Keratinocyte (primary cell): Measurements from ENCODE around the gene DCST1.

ENCODE experiments used
- EZH2 ChIP-seq: IDR thresholded peaks from one replicate; pipeline ENCODE4 v1.6.1; 2012; ENCODE audit warnings: inconsistent platforms, mild to moderate bottlenecking, low read length, moderate library complexity
- TF ChIP-seq, protein P1 (sequence below), 3 experiments: IDR thresholded peaks in 1 of 3; conservative IDR thresholded peaks in 1 of 3; optimal IDR thresholded peaks in 1 of 3; 2 replicates in 2 of 3; 3 replicates in 1 of 3; pipeline versions ENCODE3 to v1.5.1; 2011; ENCODE audit warnings: low read length in 3 of 3, mild to moderate bottlenecking in 3 of 3, moderate library complexity in 2 of 3, control low read depth in 1 of 3, inconsistent platforms in 1 of 3; ENCODE audit not compliant: insufficient read depth in 2 of 3; ENCODE audit errors: extremely low read depth in 1 of 3

DNA sequence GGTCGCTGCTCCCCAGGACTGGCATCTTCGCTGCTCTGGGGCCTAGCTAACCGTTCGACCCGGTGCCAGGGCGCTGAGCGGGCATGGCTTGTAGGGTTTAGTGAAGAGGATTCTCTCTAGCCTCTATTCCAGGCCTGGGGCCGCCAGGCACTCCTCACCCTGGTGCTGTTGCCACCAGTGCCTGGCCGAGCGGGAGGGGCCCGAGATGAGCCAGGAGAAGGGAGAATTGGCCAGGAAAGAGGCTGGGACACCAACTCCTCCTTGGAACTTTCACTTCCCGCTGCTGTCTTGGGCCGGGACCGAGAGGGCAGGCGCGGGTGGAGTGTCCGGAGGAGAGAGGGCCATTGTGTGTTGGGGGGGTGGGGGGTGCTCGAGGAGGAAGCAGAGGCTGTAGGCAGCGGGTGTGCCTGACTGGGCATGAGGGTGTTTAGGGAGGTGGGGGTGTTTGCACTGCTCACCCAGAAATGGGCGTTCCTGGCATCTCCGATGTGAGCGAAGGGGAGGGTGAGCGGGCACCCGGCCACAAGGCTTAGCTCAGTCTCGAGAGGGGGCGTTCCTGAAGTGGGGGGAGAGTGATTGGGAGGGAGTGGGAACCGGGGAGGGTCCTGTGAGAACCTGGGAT is 18.3 kb downstream of the DCST1 start:
- TF ChIP-seq, protein P1, sequence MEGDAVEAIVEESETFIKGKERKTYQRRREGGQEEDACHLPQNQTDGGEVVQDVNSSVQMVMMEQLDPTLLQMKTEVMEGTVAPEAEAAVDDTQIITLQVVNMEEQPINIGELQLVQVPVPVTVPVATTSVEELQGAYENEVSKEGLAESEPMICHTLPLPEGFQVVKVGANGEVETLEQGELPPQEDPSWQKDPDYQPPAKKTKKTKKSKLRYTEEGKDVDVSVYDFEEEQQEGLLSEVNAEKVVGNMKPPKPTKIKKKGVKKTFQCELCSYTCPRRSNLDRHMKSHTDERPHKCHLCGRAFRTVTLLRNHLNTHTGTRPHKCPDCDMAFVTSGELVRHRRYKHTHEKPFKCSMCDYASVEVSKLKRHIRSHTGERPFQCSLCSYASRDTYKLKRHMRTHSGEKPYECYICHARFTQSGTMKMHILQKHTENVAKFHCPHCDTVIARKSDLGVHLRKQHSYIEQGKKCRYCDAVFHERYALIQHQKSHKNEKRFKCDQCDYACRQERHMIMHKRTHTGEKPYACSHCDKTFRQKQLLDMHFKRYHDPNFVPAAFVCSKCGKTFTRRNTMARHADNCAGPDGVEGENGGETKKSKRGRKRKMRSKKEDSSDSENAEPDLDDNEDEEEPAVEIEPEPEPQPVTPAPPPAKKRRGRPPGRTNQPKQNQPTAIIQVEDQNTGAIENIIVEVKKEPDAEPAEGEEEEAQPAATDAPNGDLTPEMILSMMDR (optimal IDR thresholded peaks at IDR 0.05 in 1 of 3, IDR thresholded peaks at IDR 0.05 in 1 of 3, conservative IDR thresholded peaks at IDR 0.05 in 1 of 3; ENCODE audit: extremely low read depth in 1 of 3, insufficient read depth in 2 of 3, low read length in 3 of 3), result no peak
- TF ChIP-seq EZH2, result no peak
